ENCODE measurements around the gene ELF5. TPM values are rescaled to one million over a fixed set of nuclear protein-coding genes. Genes with fewer than 3 reads are reported as not detected.

ELF5 gene
- total and polyA plus RNA-seq, 2 of the 13 experiments (the other 11 are each of a cell fraction or from before 2014, with no cell fraction given): 0.51 to 2.6 TPM

DNA sequence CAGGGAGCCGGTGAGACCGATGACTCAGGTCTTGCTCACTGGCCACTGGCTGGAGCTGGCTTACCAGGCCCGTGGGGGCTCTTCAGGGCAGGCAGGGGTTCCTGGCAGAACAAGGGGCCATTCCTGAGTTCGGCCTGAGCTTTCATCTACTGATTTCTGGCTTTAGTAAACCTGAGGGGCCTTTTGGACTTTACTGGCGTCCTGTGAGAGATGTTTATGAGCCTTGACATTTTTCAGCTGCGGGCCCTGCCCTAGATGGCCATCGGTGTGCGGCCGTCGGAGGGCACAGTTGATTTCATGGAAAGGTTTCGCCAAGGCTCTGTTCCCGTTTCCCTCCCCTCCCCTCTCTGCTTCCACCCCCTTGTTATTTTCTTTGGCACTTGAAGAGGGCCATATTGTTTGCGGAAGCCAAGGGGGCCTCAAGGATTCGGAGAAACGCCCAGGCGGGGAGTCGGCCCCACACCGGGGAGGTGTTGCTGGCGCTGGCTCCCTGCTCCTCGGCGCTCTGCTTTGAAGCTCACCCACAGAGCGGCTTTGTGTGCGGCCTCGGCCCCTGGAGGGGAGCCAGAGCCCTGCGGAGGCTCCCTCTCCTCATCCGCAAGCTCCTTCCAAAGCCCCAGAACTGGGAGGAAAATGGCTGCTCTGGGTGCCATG is 17.7 kb downstream of the ELF5 start (continued):
- TF ChIP-seq, protein P1, sequence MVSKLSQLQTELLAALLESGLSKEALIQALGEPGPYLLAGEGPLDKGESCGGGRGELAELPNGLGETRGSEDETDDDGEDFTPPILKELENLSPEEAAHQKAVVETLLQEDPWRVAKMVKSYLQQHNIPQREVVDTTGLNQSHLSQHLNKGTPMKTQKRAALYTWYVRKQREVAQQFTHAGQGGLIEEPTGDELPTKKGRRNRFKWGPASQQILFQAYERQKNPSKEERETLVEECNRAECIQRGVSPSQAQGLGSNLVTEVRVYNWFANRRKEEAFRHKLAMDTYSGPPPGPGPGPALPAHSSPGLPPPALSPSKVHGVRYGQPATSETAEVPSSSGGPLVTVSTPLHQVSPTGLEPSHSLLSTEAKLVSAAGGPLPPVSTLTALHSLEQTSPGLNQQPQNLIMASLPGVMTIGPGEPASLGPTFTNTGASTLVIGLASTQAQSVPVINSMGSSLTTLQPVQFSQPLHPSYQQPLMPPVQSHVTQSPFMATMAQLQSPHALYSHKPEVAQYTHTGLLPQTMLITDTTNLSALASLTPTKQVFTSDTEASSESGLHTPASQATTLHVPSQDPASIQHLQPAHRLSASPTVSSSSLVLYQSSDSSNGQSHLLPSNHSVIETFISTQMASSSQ (IDR thresholded peaks at IDR 0.05; ENCODE audit: low read depth): no peak
- TF ChIP-seq, protein P1 (CRISPR knock-in tag; IDR thresholded peaks at IDR 0.05; ENCODE audit: borderline replicate concordance): peak; percentile 39; the same call in 1 of the 2 replicates
- TF ChIP-seq ZMAT3 (CRISPR knock-in tag; conservative IDR thresholded peaks at IDR 0.05) (no peak), GABPB1 (CRISPR knock-in tag; IDR thresholded peaks at IDR 0.05) (peak; percentile 33; the same call in 1 of the 2 replicates), ZNF121 (CRISPR knock-in tag; IDR thresholded peaks at IDR 0.05) (0 out of 2 replicates have a peak, but pooled peaks have one; percentile 15), HMG20A (CRISPR knock-in tag; IDR thresholded peaks at IDR 0.05; ENCODE audit: borderline replicate concordance) (peak; percentile 46; the same call in 1 of the 2 replicates), YY1 (IDR thresholded peaks at IDR 0.05; ENCODE audit: insufficient read depth, insufficient replicate concordance, low read depth, low read length) (peak; percentile 65), RXRB (CRISPR knock-in tag; IDR thresholded peaks at IDR 0.05; ENCODE audit: borderline replicate concordance) (peak; percentile 11; the same call in 1 of the 2 replicates), ASH2L (IDR thresholded peaks at IDR 0.05; ENCODE audit: insufficient read length, low read depth, low read length) (peak; percentile 61), ZNF687 (CRISPR knock-in tag; IDR thresholded peaks at IDR 0.05) (peak; percentile 81), SAP130 (CRISPR knock-in tag; IDR thresholded peaks at IDR 0.05; ENCODE audit: low read depth) (peak; percentile 23; the same call in 1 of the 2 replicates), POLR2G (IDR thresholded peaks at IDR 0.05; ENCODE audit: low read depth, low read length) (peak; percentile 55; the same call in 1 of the 2 replicates), ZNF777 (CRISPR knock-in tag; IDR thresholded peaks at IDR 0.05) (peak; percentile 85), AGO2 (optimal IDR thresholded peaks at IDR 0.05; ENCODE audit: low read depth, low read length) (peak; percentile 31)
- TF ChIP-seq, protein P2, sequence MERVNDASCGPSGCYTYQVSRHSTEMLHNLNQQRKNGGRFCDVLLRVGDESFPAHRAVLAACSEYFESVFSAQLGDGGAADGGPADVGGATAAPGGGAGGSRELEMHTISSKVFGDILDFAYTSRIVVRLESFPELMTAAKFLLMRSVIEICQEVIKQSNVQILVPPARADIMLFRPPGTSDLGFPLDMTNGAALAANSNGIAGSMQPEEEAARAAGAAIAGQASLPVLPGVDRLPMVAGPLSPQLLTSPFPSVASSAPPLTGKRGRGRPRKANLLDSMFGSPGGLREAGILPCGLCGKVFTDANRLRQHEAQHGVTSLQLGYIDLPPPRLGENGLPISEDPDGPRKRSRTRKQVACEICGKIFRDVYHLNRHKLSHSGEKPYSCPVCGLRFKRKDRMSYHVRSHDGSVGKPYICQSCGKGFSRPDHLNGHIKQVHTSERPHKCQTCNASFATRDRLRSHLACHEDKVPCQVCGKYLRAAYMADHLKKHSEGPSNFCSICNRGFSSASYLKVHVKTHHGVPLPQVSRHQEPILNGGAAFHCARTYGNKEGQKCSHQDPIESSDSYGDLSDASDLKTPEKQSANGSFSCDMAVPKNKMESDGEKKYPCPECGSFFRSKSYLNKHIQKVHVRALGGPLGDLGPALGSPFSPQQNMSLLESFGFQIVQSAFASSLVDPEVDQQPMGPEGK (CRISPR knock-in tag; IDR thresholded peaks at IDR 0.05): peak; percentile 25; the same call in 1 of the 2 replicates

All from HepG2 (cell line).